GM12878 (cell line): ENCODE measurements around the gene CARD11.

Experiments used
- BRCA1 ChIP-seq: IDR thresholded peaks from 2 replicates; pipeline ENCODE4 v1.6.1; 2011; ENCODE audit warnings: low read depth, low read length, improper control_type of control experiment
- MAX ChIP-seq: IDR thresholded peaks from 2 replicates; pipeline ENCODE4 v1.6.1; 2012; ENCODE audit warnings: low read depth, low read length, improper control_type of control experiment
- TF ChIP-seq, protein P1 (sequence below), 3 experiments: IDR thresholded peaks in 2 of 3; conservative IDR thresholded peaks in 1 of 3; 2 replicates each; pipeline ENCODE4 v1.5.1; 2011; ENCODE audit warnings: low read depth in 3 of 3, low read length in 3 of 3, mild to moderate bottlenecking in 3 of 3, control low read depth in 2 of 3, moderate library complexity in 2 of 3, inconsistent platforms in 1 of 3, mixed read lengths in 1 of 3; ENCODE audit not compliant: control insufficient read depth in 2 of 3, insufficient read depth in 1 of 3; ENCODE audit errors: extremely low read depth in 1 of 3

GRCh38 chr7:2936301-2936700 is 107.4 kb downstream of the CARD11 start:
- TF ChIP-seq MAX, result no peak
- TF ChIP-seq, protein P1, sequence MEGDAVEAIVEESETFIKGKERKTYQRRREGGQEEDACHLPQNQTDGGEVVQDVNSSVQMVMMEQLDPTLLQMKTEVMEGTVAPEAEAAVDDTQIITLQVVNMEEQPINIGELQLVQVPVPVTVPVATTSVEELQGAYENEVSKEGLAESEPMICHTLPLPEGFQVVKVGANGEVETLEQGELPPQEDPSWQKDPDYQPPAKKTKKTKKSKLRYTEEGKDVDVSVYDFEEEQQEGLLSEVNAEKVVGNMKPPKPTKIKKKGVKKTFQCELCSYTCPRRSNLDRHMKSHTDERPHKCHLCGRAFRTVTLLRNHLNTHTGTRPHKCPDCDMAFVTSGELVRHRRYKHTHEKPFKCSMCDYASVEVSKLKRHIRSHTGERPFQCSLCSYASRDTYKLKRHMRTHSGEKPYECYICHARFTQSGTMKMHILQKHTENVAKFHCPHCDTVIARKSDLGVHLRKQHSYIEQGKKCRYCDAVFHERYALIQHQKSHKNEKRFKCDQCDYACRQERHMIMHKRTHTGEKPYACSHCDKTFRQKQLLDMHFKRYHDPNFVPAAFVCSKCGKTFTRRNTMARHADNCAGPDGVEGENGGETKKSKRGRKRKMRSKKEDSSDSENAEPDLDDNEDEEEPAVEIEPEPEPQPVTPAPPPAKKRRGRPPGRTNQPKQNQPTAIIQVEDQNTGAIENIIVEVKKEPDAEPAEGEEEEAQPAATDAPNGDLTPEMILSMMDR (IDR thresholded peaks at IDR 0.05 in 2 of 3, conservative IDR thresholded peaks at IDR 0.05 in 1 of 3; ENCODE audit: control insufficient read depth in 2 of 3, extremely low read depth in 1 of 3, insufficient read depth in 1 of 3, low read depth in 3 of 3, low read length in 3 of 3), result no peak
- no peak for TF ChIP-seq BRCA1
